HEK293T (cell line): ENCODE data around the gene UBR3.

Experiments
- ARNT ChIP-seq: fragments of 450-650 bp; IDR thresholded peaks from 2 replicates; pipeline ENCODE4 v1.6.1; 2017; ENCODE audit warnings: mild to moderate bottlenecking
- BHLHE40 ChIP-seq: fragments of 450-650 bp; IDR thresholded peaks from 2 replicates; pipeline ENCODE4 v1.6.1; 2016; ENCODE audit warnings: mild to moderate bottlenecking, moderate library complexity, borderline replicate concordance
- ELF4 ChIP-seq: fragments of 450-650 bp; IDR thresholded peaks from 2 replicates; pipeline ENCODE4 v1.6.1; 2017; ENCODE audit warnings: antibody characterized with exemption
- FOXA1 ChIP-seq: fragments of 450-650 bp; IDR thresholded peaks from 2 replicates; pipeline ENCODE4 v1.6.1; 2016; ENCODE audit warnings: mild to moderate bottlenecking
- FOXK2 ChIP-seq: fragments of 450-650 bp; IDR thresholded peaks from 2 replicates; pipeline ENCODE4 v1.6.1; 2016; ENCODE audit warnings: mild to moderate bottlenecking
- FOXM1 ChIP-seq: fragments of 450-650 bp; IDR thresholded peaks from 2 replicates; pipeline ENCODE4 v1.6.1; 2017; ENCODE audit warnings: mild to moderate bottlenecking, borderline replicate concordance
- HDGF ChIP-seq: fragments of 450-650 bp; IDR thresholded peaks from 2 replicates; pipeline ENCODE4 v1.6.1; 2017; ENCODE audit warnings: antibody characterized with exemption, borderline replicate concordance
- NFRKB ChIP-seq: fragments of 450-650 bp; IDR thresholded peaks from 2 replicates; pipeline ENCODE4 v1.6.1; 2016; ENCODE audit warnings: mild to moderate bottlenecking, moderate library complexity
- SP1 ChIP-seq: fragments of 450-650 bp; IDR thresholded peaks from 2 replicates; pipeline ENCODE4 v1.6.1; 2017
- SUZ12 ChIP-seq: fragments of 450-650 bp; IDR thresholded peaks from 2 replicates; pipeline ENCODE4 v1.6.1; 2016; ENCODE audit warnings: mild to moderate bottlenecking
- ZNF384 ChIP-seq: fragments of 450-650 bp; IDR thresholded peaks from 2 replicates; pipeline ENCODE4 v1.6.1; 2016
- TF ChIP-seq, protein P1 (sequence below): fragments of 450-650 bp; IDR thresholded peaks from 2 replicates; pipeline ENCODE4 v1.6.1; 2016

DNA sequence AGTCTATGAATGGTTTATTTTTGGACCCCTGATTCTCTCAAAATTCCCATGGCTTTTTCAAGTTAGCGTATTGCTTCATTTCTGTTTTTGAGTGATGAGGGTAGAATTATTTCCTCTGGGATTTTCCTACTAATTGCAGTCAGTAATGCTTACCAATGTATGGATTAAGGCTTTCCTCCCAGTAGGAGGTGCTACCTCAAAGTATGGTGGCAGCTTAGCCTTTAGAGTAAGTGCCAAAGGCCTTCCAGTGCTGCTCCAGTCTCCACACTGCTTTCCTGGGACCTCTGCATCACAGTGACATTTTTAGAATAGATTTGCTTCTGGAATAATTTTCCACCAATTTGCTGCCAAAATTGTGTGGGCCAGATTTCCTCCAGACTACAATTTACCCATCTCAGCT, 44.7 kb upstream of the UBR3 start:
- TF ChIP-seq, protein P1, sequence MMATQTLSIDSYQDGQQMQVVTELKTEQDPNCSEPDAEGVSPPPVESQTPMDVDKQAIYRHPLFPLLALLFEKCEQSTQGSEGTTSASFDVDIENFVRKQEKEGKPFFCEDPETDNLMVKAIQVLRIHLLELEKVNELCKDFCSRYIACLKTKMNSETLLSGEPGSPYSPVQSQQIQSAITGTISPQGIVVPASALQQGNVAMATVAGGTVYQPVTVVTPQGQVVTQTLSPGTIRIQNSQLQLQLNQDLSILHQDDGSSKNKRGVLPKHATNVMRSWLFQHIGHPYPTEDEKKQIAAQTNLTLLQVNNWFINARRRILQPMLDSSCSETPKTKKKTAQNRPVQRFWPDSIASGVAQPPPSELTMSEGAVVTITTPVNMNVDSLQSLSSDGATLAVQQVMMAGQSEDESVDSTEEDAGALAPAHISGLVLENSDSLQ, result no peak
- TF ChIP-seq BHLHE40, result no peak
- no peak for TF ChIP-seq NFRKB
- no peak for TF ChIP-seq FOXK2
- TF ChIP-seq SP1, result no peak
- TF ChIP-seq FOXM1, result no peak
- TF ChIP-seq FOXA1, result no peak
- TF ChIP-seq SUZ12, result no peak
- no peak for TF ChIP-seq HDGF
- TF ChIP-seq ARNT, result no peak
- no peak for TF ChIP-seq ZNF384
- no peak for TF ChIP-seq ELF4
